ENCODE data around the gene DDX55.

DDX55 gene

GRCh38 chr12:123599310-123599709 lies 2.6 kb upstream of the DDX55 start:
- TF ChIP-seq TAF1 (IDR thresholded peaks at IDR 0.05; ENCODE audit: borderline replicate concordance, insufficient read depth, low read length): no peak
- no peak for TF ChIP-seq REST (IDR thresholded peaks at IDR 0.05; ENCODE audit: insufficient read depth in 1 of 2, low read depth in 2 of 2, low read length in 2 of 2)
- no peak for TF ChIP-seq POLR2AphosphoS5 (IDR thresholded peaks at IDR 0.05; ENCODE audit: low read depth, low read length)
- TF ChIP-seq SIN3A (IDR thresholded peaks at IDR 0.05; ENCODE audit: borderline replicate concordance, insufficient read depth, low read length): no peak
- no peak for TF ChIP-seq FOXP2 (optimal IDR thresholded peaks at IDR 0.05; ENCODE audit: borderline replicate concordance, extremely low read depth, extremely low read length, insufficient read depth)

- TF ChIP-seq POLR2AphosphoS5 (IDR thresholded peaks at IDR 0.05; ENCODE audit: low read depth, low read length): no peak
- TF ChIP-seq FOXP2 (optimal IDR thresholded peaks at IDR 0.05; ENCODE audit: borderline replicate concordance, extremely low read depth, extremely low read length, insufficient read depth): no peak
- TF ChIP-seq REST (IDR thresholded peaks at IDR 0.05; ENCODE audit: insufficient read depth in 1 of 2, low read depth in 2 of 2, low read length in 2 of 2): no peak
- no peak for TF ChIP-seq SIN3A (IDR thresholded peaks at IDR 0.05; ENCODE audit: borderline replicate concordance, insufficient read depth, low read length)
- no peak for TF ChIP-seq TAF1 (IDR thresholded peaks at IDR 0.05; ENCODE audit: borderline replicate concordance, insufficient read depth, low read length)
Measured at GRCh38 chr12:123599721-123600120, 2.2 kb upstream of the DDX55 start.

- TF ChIP-seq POLR2AphosphoS5 (IDR thresholded peaks at IDR 0.05; ENCODE audit: low read depth, low read length) (no peak), FOXP2 (optimal IDR thresholded peaks at IDR 0.05; ENCODE audit: borderline replicate concordance, extremely low read depth, extremely low read length, insufficient read depth) (no peak), REST (IDR thresholded peaks at IDR 0.05; ENCODE audit: insufficient read depth in 1 of 2, low read depth in 2 of 2, low read length in 2 of 2) (no peak), SIN3A (IDR thresholded peaks at IDR 0.05; ENCODE audit: borderline replicate concordance, insufficient read depth, low read length) (no peak), TAF1 (IDR thresholded peaks at IDR 0.05; ENCODE audit: borderline replicate concordance, insufficient read depth, low read length) (no peak)
Measured at GRCh38 chr12:123602651-123603195, 824 bp downstream of the DDX55 start.

DNA sequence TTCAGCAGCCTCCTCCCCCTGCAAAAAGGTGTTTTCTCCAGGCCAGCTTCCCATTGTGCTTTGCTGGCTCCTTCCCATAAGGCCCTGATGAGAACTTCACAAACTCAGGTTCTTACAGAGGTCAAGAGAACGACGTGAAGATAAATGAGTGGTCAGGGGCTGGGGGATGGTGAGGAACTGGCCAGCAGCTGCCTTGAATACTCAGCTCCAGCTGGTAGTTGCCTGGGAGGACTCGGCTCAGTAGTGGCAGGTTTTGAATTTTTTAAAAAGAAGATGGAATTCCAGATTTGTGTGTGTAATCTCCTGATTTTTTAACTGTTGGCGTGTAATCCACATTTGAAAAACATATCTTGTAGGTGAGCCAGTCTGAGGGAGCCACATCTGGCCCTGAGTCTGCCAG lies 5.9 kb downstream of the DDX55 start:
- no peak for TF ChIP-seq SIN3A (IDR thresholded peaks at IDR 0.05; ENCODE audit: borderline replicate concordance, insufficient read depth, low read length)
- no peak for TF ChIP-seq TAF1 (IDR thresholded peaks at IDR 0.05; ENCODE audit: borderline replicate concordance, insufficient read depth, low read length)
- TF ChIP-seq POLR2AphosphoS5 (IDR thresholded peaks at IDR 0.05; ENCODE audit: low read depth, low read length): no peak
- no peak for TF ChIP-seq FOXP2 (optimal IDR thresholded peaks at IDR 0.05; ENCODE audit: borderline replicate concordance, extremely low read depth, extremely low read length, insufficient read depth)
- TF ChIP-seq REST (IDR thresholded peaks at IDR 0.05; ENCODE audit: insufficient read depth in 1 of 2, low read depth in 2 of 2, low read length in 2 of 2): no peak

DNA sequence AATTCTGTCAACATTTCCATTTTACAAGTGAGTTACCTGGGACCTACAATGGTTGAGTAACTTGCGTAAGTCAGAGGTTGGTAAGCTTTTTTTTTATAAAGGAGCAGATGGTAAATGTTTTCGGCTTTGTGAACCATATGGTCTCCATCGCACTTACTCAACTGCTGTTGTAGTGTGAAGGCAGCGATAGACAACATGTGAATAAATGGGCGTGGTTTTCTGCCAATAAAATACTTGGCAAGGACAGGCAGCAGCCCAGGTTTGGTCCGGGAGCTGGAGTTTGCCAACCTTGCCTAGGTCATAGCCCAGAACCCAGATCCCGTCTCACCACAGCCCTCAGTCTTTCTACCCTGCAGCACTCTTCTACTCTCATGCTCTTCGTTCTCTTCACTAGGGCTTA lies 6.3 kb downstream of the DDX55 start:
- TF ChIP-seq REST (IDR thresholded peaks at IDR 0.05; ENCODE audit: insufficient read depth in 1 of 2, low read depth in 2 of 2, low read length in 2 of 2): no peak
- TF ChIP-seq POLR2AphosphoS5 (IDR thresholded peaks at IDR 0.05; ENCODE audit: low read depth, low read length): no peak
- TF ChIP-seq TAF1 (IDR thresholded peaks at IDR 0.05; ENCODE audit: borderline replicate concordance, insufficient read depth, low read length): no peak
- TF ChIP-seq SIN3A (IDR thresholded peaks at IDR 0.05; ENCODE audit: borderline replicate concordance, insufficient read depth, low read length): no peak
- TF ChIP-seq FOXP2 (optimal IDR thresholded peaks at IDR 0.05; ENCODE audit: borderline replicate concordance, extremely low read depth, extremely low read length, insufficient read depth): no peak
